Fibroblast of pulmonary artery (primary cell): ENCODE results near the gene MAML2.
A peak's percentile ranks its signal among the peaks of the same experiment; 100 is the strongest.

Experiments
- DNase-seq: peaks from one replicate; pipeline ENCODE4 v3.0.0-alpha.2; 2010; ENCODE audit warnings: low read depth
- H3K4me3 ChIP-seq: replicated peaks from 2 replicates; pipeline ENCODE4 v1.5.1; 2011; ENCODE audit warnings: low read depth, mild to moderate bottlenecking, control low read depth, low read length, moderate library complexity
- TF ChIP-seq, protein P1 (sequence below): IDR thresholded peaks from 2 replicates; pipeline ENCODE4 v1.5.1; 2011; ENCODE audit warnings: mild to moderate bottlenecking, control low read depth, low read length, inconsistent platforms; ENCODE audit errors: missing control alignments

Gene MAML2

DNA sequence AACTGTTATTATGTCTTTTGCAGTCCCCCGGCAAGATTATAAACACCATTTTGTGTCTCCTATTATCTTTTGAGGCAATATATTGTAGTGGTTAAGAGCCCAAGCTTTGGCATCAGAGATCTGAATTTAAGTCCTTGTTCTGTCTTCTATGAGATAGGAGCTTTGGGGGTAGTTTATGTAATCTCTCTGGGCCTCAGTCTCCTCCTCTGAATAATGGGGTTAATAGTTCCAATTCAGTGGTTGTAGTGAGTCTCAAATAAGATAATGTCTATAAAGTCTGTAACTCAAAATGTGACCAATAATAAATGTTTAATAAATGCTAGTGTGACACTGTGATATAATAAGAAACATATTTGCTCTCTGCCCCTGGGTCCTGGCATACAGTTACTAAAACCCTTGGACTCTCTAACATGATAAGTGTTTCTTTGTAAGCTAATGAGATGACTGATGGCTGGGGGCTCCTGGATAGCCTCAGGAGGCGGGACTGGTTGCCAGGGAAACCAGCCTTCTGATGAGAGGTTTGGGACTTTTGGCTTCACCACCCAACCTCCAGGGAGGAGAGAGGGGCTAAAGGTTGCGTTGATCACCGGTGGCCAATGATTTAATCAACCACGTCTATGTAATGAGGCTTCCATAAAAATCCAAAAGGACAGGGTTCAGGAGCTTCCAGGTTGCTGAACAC lies 235.7 kb downstream of the MAML2 start:
- TF ChIP-seq, protein P1, sequence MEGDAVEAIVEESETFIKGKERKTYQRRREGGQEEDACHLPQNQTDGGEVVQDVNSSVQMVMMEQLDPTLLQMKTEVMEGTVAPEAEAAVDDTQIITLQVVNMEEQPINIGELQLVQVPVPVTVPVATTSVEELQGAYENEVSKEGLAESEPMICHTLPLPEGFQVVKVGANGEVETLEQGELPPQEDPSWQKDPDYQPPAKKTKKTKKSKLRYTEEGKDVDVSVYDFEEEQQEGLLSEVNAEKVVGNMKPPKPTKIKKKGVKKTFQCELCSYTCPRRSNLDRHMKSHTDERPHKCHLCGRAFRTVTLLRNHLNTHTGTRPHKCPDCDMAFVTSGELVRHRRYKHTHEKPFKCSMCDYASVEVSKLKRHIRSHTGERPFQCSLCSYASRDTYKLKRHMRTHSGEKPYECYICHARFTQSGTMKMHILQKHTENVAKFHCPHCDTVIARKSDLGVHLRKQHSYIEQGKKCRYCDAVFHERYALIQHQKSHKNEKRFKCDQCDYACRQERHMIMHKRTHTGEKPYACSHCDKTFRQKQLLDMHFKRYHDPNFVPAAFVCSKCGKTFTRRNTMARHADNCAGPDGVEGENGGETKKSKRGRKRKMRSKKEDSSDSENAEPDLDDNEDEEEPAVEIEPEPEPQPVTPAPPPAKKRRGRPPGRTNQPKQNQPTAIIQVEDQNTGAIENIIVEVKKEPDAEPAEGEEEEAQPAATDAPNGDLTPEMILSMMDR = no peak
- H3K4me3 ChIP-seq = no peak overlapping the region
- no peak for DNase-seq

DNA sequence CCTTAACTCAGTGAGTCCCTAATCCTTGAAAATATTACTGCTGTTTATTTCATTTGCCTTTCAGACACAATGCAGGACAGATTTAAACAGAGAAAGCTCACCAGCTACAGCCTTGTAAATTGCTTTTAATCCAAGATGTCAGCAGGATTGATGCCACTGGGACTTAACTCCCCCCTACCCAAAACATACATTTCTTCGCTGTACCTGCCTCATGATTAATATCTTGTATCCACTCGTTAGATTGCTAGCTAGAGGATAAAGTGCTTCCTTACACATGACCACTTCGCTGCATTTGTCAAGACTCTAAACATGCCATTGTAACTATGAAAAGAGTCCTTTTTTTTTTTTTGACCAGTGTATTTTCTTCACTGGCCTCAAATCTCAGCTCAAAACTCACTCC lies 236.3 kb downstream of the MAML2 start:
- TF ChIP-seq, protein P1 = no peak
- DNase-seq = no peak
- no peak overlapping the region for H3K4me3 ChIP-seq

DNA sequence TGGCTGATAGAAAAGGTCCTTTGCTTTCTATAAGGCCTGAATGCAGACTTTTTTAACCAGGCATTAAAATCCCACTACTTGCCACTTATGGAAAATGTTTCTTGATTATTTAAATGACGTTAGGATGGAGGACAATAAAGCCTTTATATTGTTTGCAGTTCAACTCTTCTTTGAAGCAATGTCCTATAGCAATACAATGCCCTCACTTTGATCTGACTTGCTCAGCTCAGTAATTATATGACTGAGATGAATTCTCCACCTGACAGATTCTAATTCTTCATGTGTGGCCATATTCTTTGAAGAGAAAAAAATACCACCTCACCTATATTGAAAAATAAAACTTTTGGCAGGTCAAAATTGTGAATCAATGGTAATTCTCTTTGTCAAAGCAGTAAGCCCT lies 237.1 kb downstream of the MAML2 start:
- TF ChIP-seq, protein P1 = no peak
- DNase-seq = no peak
- no peak overlapping the region for H3K4me3 ChIP-seq

DNA sequence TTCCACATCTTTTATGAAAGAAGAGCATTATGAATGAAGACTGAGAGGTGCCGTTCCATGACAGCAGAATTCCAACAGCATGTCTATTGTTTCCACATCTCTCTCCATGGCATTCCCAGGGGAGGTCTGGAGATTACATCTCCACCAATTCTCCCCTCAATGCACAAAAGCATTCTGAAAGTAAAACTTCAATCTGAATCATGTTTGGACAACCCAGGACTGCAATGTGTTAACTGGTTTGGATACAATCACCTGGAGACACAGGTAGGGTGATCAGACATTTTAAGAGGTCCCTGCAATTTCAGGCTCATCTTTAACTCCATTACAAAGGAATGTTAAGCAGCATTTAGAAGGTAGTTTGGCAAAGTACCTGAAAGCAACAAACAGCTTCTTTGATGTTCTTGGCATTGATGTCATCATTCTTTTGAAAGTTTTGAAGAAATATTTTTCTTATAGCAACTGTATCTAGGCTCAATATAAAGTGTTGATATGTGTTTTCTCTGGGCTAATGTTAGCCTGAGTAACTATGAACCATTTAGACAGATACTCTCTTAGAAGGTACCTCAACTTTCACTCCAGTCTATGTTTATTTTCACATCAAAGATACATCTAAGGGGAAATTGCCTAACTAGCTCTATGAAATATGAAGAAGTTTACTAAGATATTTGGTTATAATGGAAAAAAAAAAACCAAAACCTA lies 237.6 kb downstream of the MAML2 start:
- no peak overlapping the region for H3K4me3 ChIP-seq
- TF ChIP-seq, protein P1 = no peak

DNA sequence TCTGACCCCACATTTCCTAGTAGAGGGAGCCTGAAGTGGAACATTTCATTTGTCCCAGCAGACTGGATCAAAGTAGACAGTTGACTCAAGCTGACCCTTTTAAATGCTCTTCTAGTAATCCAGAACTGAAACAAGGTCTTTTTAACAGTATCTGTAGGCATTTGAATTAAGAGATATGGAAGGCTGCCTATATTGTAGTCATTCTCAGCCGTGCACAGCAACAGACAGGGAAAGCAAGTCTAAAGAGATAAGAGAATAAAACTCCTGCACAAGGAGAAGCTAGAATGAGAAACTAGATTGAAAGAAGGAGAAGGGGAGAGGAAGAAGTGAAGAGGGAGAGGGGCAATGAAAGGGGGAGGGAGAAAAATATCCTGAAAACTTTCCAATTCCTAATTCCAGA lies 238.5 kb downstream of the MAML2 start:
- no peak overlapping the region for H3K4me3 ChIP-seq
- TF ChIP-seq, protein P1 = no peak
- no peak for DNase-seq

More for the DNA sequence above, 237.6 kb downstream of the MAML2 start:
- peak; percentile 50 for DNase-seq

DNA sequence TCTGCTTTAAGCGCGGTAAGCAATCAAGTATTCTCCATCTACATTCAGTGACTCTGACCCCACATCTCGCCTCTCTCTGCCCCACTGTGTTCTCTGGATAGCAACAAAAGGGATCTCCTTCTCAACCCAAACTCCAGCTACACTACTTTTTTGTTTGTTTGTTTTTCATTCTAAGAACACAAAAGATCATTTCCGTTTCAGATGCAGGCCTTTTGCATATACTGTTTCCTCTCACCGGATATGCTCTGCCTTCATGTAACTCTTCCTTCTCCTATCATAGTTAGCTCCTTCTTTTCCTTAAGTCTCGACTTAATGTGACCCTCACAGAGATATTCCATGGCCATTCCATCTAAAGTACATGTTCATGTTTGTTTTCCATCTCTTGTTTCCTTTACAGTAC lies 239.3 kb downstream of the MAML2 start:
- no peak for DNase-seq
- TF ChIP-seq, protein P1 = no peak
- no peak overlapping the region for H3K4me3 ChIP-seq
